K562 (cell line): ENCODE data around the gene MMUT. TPM values are rescaled to one million over a fixed set of nuclear protein-coding genes. Genes with fewer than 3 reads are reported as not detected.

Experiments
- ATAC-seq: fragments of 200-7000 bp; cut with Tn5 transposase; 3 replicates; pipeline ENCODE4 v1.9.1; 2020; ENCODE audit warnings: moderate library complexity
- BruUV-seq: library from RNA; stranded (reverse); fragments of 400-500 nt; replicated peaks from 2 replicates; lab custom pipeline; 2021; lab: Mats Ljungman, UMichigan
- CTCF ChIA-PET: fragments of 300-600 bp; formaldehyde crosslinking; extraction: SDS; loops from one replicate; lab custom pipeline; 2021; ENCODE audit warnings: low intra/inter-chr PET ratio; lab: Yijun Ruan, JAX
- POLR2A ChIA-PET: fragments of 300-600, 350-650 bp; sonication (Branson Sonifier 250); formaldehyde crosslinking; extraction: SDS; loops from one replicate; lab custom pipeline; 2021; ENCODE audit warnings: antibody characterized with exemption, inconsistent platforms; lab: Yijun Ruan, JAX
- DNase-seq, 4 experiments: peaks; one replicate each; pipeline versions ENCODE4 v3.0.0 to v3.0.0-alpha.2; 2011 to 2018; ENCODE audit warnings: low spot score in 3 of 4, mixed read lengths in 3 of 4; ENCODE audit errors: extremely low read depth in 1 of 4
- FAIRE-seq: peaks from 2 replicates; lab custom pipeline; 2011; peaks lifted over from hg19 to GRCh38; lab: Jason Lieb, UNC
- H2AFZ ChIP-seq: 2 replicates; pipeline ENCODE4 v1.6.0; 2011; ENCODE audit warnings: low read depth, low read length, control low read depth, inconsistent platforms
- H3K27ac ChIP-seq: fragments of 200-600 bp; 3 replicates; pipeline ENCODE4 v1.8.0; 2011; ENCODE audit warnings: low read depth, mild to moderate bottlenecking, control low read depth, inconsistent platforms, low read length, moderate library complexity, mixed read lengths; ENCODE audit errors: extremely low read depth
- H3K27me3 ChIP-seq, 2 experiments: fragments of 300-600 bp in 1 of 2; 2 replicates in 1 of 2; 3 replicates in 1 of 2; pipeline versions ENCODE4 v1.6.0 to v1.8.0; 2011; ENCODE audit warnings: inconsistent platforms in 2 of 2, low read length in 2 of 2, mild to moderate bottlenecking in 1 of 2, mixed read lengths in 1 of 2, moderate library complexity in 1 of 2; ENCODE audit not compliant: control insufficient read depth in 2 of 2, insufficient read depth in 2 of 2
- H3K36me3 ChIP-seq: fragments of 300-600 bp; 3 replicates; pipeline ENCODE4 v1.8.0; 2011; ENCODE audit warnings: mild to moderate bottlenecking, low read length, inconsistent platforms; ENCODE audit not compliant: control insufficient read depth, insufficient read depth
- H3K4me1 ChIP-seq, 2 experiments: fragments of 200-600 bp in 1 of 2; replicated peaks in 1 of 2; 2 replicates in 1 of 2; 3 replicates in 1 of 2; pipeline versions ENCODE4 v1.5.1 to v1.8.0; 2011; ENCODE audit warnings: inconsistent platforms in 2 of 2, low read length in 2 of 2, mild to moderate bottlenecking in 1 of 2, mixed read lengths in 1 of 2, moderate library complexity in 1 of 2; ENCODE audit not compliant: control insufficient read depth in 2 of 2, insufficient read depth in 2 of 2
- H3K4me2 ChIP-seq: 2 replicates; pipeline ENCODE4 v1.6.1; 2011; ENCODE audit warnings: low read length, control low read depth, inconsistent platforms, mixed read lengths; ENCODE audit not compliant: insufficient read depth
- H3K4me3 ChIP-seq: fragments of 200-600 bp; sonication (generic), shearing (Covaris generic); 2 replicates; pipeline ENCODE4 v1.5.1; 2016; ENCODE audit warnings: control low read depth, inconsistent platforms
- H3K79me2 ChIP-seq: fragments of 200-600 bp; 3 replicates; pipeline ENCODE4 v1.8.0; 2011; ENCODE audit warnings: low read length, inconsistent platforms; ENCODE audit not compliant: control insufficient read depth, insufficient read depth
- H3K9ac ChIP-seq, 2 experiments: 2 replicates each; pipeline versions ENCODE4 v1.6.0 to v1.6.1; 2011; ENCODE audit warnings: low read depth in 2 of 2, low read length in 2 of 2, control low read depth in 1 of 2, inconsistent platforms in 1 of 2, mild to moderate bottlenecking in 1 of 2, mixed read lengths in 1 of 2; ENCODE audit not compliant: insufficient read depth in 1 of 2
- H3K9me1 ChIP-seq: one replicate; pipeline ENCODE4 v1.6.0; 2011; ENCODE audit warnings: inconsistent platforms, mild to moderate bottlenecking, low read length, moderate library complexity; ENCODE audit not compliant: control insufficient read depth, insufficient read depth
- H3K9me3 ChIP-seq: replicated peaks from 2 replicates; pipeline ENCODE4 v1.5.1; 2011; ENCODE audit warnings: low read depth, low read length, inconsistent platforms; ENCODE audit not compliant: control insufficient read depth, insufficient read depth
- H4K20me1 ChIP-seq: replicated peaks from 2 replicates; pipeline ENCODE4 v1.6.1; 2011; ENCODE audit warnings: low read length, inconsistent platforms, mixed read lengths; ENCODE audit not compliant: control insufficient read depth, insufficient read depth
- BACH1 ChIP-seq: fragments of 200-800 bp; sonication (Bioruptor generic); IDR thresholded peaks from 2 replicates; pipeline ENCODE4 v1.6.1; 2016; ENCODE audit warnings: missing genetic modification characterization, missing compliant biosample characterization
- BHLHE40 ChIP-seq: IDR thresholded peaks from 2 replicates; pipeline ENCODE4 v1.6.1; 2011; ENCODE audit warnings: low read length, improper control_type of control experiment
- CAMTA2 ChIP-seq: fragments of 250-450 bp; sonication (Bioruptor Pico); conservative IDR thresholded peaks from 2 replicates; pipeline ENCODE4 v1.5.1; 2022
- CBX2 ChIP-seq: fragments of 200-600 bp; sonication (generic); IDR thresholded peaks from one replicate; pipeline ENCODE4 v1.6.1; 2012; ENCODE audit warnings: mild to moderate bottlenecking, low read length, inconsistent platforms; ENCODE audit not compliant: insufficient read depth, poor library complexity, severe bottlenecking
- EGR1 ChIP-seq: fragments of 450-650 bp; conservative IDR thresholded peaks from 2 replicates; pipeline ENCODE4 v1.6.1; 2017; ENCODE audit warnings: mild to moderate bottlenecking
- KAT7 ChIP-seq: sonication (generic); formaldehyde crosslinking; IDR thresholded peaks from 2 replicates; pipeline ENCODE4 v1.8.0; 2022; ENCODE audit warnings: missing genetic modification reagents, mild to moderate bottlenecking, borderline replicate concordance
- KDM1A ChIP-seq, 2 experiments: fragments of 450-650 bp; IDR thresholded peaks; 2 replicates each; pipeline ENCODE4 v1.6.1; 2016; ENCODE audit warnings: mild to moderate bottlenecking in 2 of 2
- KDM4B ChIP-seq, 2 experiments: fragments of 450-650 bp in 1 of 2; sonication (generic) in 1 of 2; IDR thresholded peaks; 2 replicates each; pipeline ENCODE4 v1.6.1; 2016 to 2017; ENCODE audit warnings: borderline replicate concordance in 2 of 2, antibody characterized with exemption in 1 of 2, low read depth in 1 of 2, mild to moderate bottlenecking in 1 of 2
- POLR2H ChIP-seq: IDR thresholded peaks from 2 replicates; pipeline ENCODE4 v1.6.1; 2016; ENCODE audit warnings: missing genetic modification characterization, low read depth, mild to moderate bottlenecking, control low read depth, missing compliant biosample characterization, moderate library complexity
- PTBP1 ChIP-seq: fragments of 200-400 bp; formaldehyde crosslinking; IDR thresholded peaks from 2 replicates; pipeline ENCODE4 v1.6.1; 2017; ENCODE audit warnings: low read depth, low read length
- SRF ChIP-seq, 2 experiments: fragments of 250-450, 450-650 bp in 1 of 2; sonication (Bioruptor Pico) in 1 of 2; sonication (generic) in 1 of 2; formaldehyde crosslinking; IDR thresholded peaks; 2 replicates each; pipeline versions ENCODE4 v1.5.0 to v1.5.1; 2020 to 2022; ENCODE audit warnings: mild to moderate bottlenecking in 1 of 2, missing genetic modification reagents in 1 of 2
- YY1 ChIP-seq, 3 experiments: IDR thresholded peaks; 2 replicates each; pipeline ENCODE4 v1.6.1; 2011; ENCODE audit warnings: low read length in 2 of 3, mild to moderate bottlenecking in 2 of 3, moderate library complexity in 2 of 3, borderline replicate concordance in 1 of 3, control low read depth in 1 of 3, low read depth in 1 of 3; ENCODE audit not compliant: insufficient read depth in 3 of 3, insufficient replicate concordance in 2 of 3, control insufficient read depth in 1 of 3, insufficient read length in 1 of 3; ENCODE audit errors: extremely low read depth in 1 of 3
- ZNF197 ChIP-seq: fragments of 200-800 bp; sonication (Bioruptor generic); IDR thresholded peaks from 2 replicates; pipeline ENCODE4 v1.6.1; 2016; ENCODE audit warnings: low read depth, missing genetic modification characterization, missing compliant biosample characterization
- ZNF41 ChIP-seq: fragments of 250-450 bp; sonication (Bioruptor Pico); conservative IDR thresholded peaks from 2 replicates; pipeline ENCODE4 v1.4.0; 2020; ENCODE audit warnings: mild to moderate bottlenecking
- ZNF444 ChIP-seq: fragments of 250-450 bp; sonication (Bioruptor Pico); IDR thresholded peaks from 2 replicates; pipeline ENCODE4 v1.4.0; 2020; ENCODE audit warnings: mild to moderate bottlenecking, moderate library complexity
- ZNF695 ChIP-seq: fragments of 450-650 bp; formaldehyde crosslinking; IDR thresholded peaks from 2 replicates; pipeline ENCODE4 v1.4.0; 2020; ENCODE audit warnings: mild to moderate bottlenecking, moderate library complexity
- ZNF830 ChIP-seq: fragments of 250-450 bp; sonication (Bioruptor Pico); IDR thresholded peaks from 2 replicates; pipeline ENCODE4 v1.5.0; 2021; ENCODE audit warnings: mild to moderate bottlenecking
- WGBS: fragments of 100-300 bp; shearing (Covaris generic); methylation state at CpG from one replicate; pipeline ENCODE4 v1.1.6; 2016; ENCODE audit warnings: low coverage, mixed read lengths; ENCODE audit not compliant: insufficient coverage; ENCODE audit errors: missing lambda C conversion rate; 5-methylcytosine and 5-hydroxymethylcytosine counted together
- in situ Hi-C: fragments of 300-500 bp; cut with MboI; formaldehyde crosslinking; loops from 4 replicates; pipeline ENCODE4 v1.15.0; 2018; ENCODE audit warnings: inconsistent platforms, mixed read lengths
- intact Hi-C: fragments of 100-400 bp; cut with micrococcal nuclease; formaldehyde crosslinking; loops from 2 replicates; pipeline ENCODE4 v1.14.2; 2022
- polyA plus RNA-seq, 8 experiments: library from polyadenylated mRNA; depleted of rRNA in 4 of 8; stranded (reverse) in 5 of 8; unstranded in 3 of 8; fragments of >200 nt; fragmentation: Nextera tagmentation in 2 of 8; fragmentation: Illumina TruSeq in 1 of 8; extraction: Ambion mirVana in 2 of 8; extraction: Trizol in 1 of 8; gene quantifications; 2 replicates each; pipeline versions ENCODE4 v1.2.1 to v1.2.3, GENCODE V29; 2011 to 2014; ENCODE audit warnings: inconsistent platforms in 1 of 8, missing spikeins in 1 of 8
- total RNA-seq, 7 experiments: library from RNA; depleted of rRNA in 6 of 7; stranded (reverse); fragments of >200 nt in 6 of 7; fragmentation: Illumina TruSeq in 2 of 7; extraction: Trizol in 2 of 7; gene quantifications; 2 replicates each; pipeline versions ENCODE4 v1.2.1 to v1.2.3, GENCODE V29; 2011 to 2021; ENCODE audit warnings: low replicate concordance in 1 of 7

The MMUT gene
- total and polyA plus RNA-seq, 9 of the 15 experiments (the other 6 are each of a cell fraction or from before 2014, with no cell fraction given): 7.1 to 26.4 (median 16.0) TPM

- peaks cover 0 to 8% of the 10 kb centered on the region in 2 experiments; a peak in 2 of 5 replicates for H3K4me1 ChIP-seq
- H3K36me3 ChIP-seq: peaks cover 13% of the 10 kb centered on the region; the same call in 2 of the 3 replicates
- ChIA-PET CTCF (no interaction called here), POLR2A (interaction anchor here (0.6 to 1.3 kb wide), 2 partner anchors 13 to 37 kb away, joined by 3 to 4 read pairs; no protein-coding TSS in a partner anchor)
- peak overlapping the region in 1 of 2 experiments; percentile 91; a peak in 2 of 4 replicates for H3K9ac ChIP-seq
- in situ Hi-C loops (no loop called here), intact Hi-C loops (loop anchor here (5.0 kb wide), 2 partner anchors 145 to 275 kb away; no protein-coding TSS in a partner anchor)
- H3K27ac ChIP-seq: peak overlapping the region; percentile 84; the same call in 1 of the 3 replicates
- H2AFZ ChIP-seq: peak overlapping the region; percentile 97; the same call in 1 of the 2 replicates
- H3K4me2 ChIP-seq: peak overlapping the region; percentile 98
- H4K20me1 ChIP-seq: no peaks in the 10 kb centered on the region
- FAIRE-seq (no peak), DNase-seq (peak in 1 of 4 experiments; percentile 12), ATAC-seq (no peak)
- no TSS peak for BruUV-seq
- H3K79me2 ChIP-seq: peaks cover 54% of the 10 kb centered on the region
- TF ChIP-seq ZNF830 (CRISPR knock-in tag) (no peak), ZNF41 (CRISPR knock-in tag) (no peak), SRF (CRISPR knock-in tag; IDR thresholded peaks at IDR 0.05) (no peak), KAT7 (CRISPR knock-in tag) (0 out of 2 replicates have a peak, but pooled peaks have one; percentile 4), KDM1A (IDR thresholded peaks at IDR 0.05) (0 out of 4 replicates have a peak, but pooled peaks of 1 of the 2 experiments have one; percentile 25), PTBP1 (no peak), KDM4B (IDR thresholded peaks at IDR 0.05; ENCODE audit: borderline replicate concordance in 2 of 2, low read depth in 1 of 2) (no peak), CAMTA2 (CRISPR knock-in tag) (no peak), POLR2H (no peak), YY1 (IDR thresholded peaks at IDR 0.05; ENCODE audit: borderline replicate concordance in 1 of 3, control insufficient read depth in 1 of 3, extremely low read depth in 1 of 3, insufficient read depth in 3 of 3, insufficient read length in 1 of 3, insufficient replicate concordance in 2 of 3, low read depth in 1 of 3, low read length in 2 of 3) (peak in 1 of 3 experiments; percentile 47), BACH1 (tag) (no peak), ZNF197 (CRISPR knock-in tag) (no peak), ZNF695 (CRISPR knock-in tag) (no peak), CBX2 (no peak), ZNF444 (CRISPR knock-in tag) (no peak), BHLHE40 (no peak), EGR1 (peak; percentile 16; the same call in 1 of the 2 replicates)
- H3K27me3 ChIP-seq: no peaks in the 10 kb centered on the region
- WGBS: 2% methylated on average over 3 of the region's 3 CpGs
- no peaks in the 10 kb centered on the region for H3K9me3 ChIP-seq
- peak overlapping the region; percentile 74 for H3K4me3 ChIP-seq
- H3K9me1 ChIP-seq: no peaks in the 10 kb centered on the region
These were observed 982 bp downstream of the MMUT start for GRCh38 chr6:49462071-49462470.
